Ovary (tissue), 9 donors: ENCODE measurements around the gene LRRC36. TPM values are rescaled to one million over a fixed set of nuclear protein-coding genes. Genes with fewer than 3 reads are reported as not detected.
"Not testable (repeated sequence)": the region's sequence is repeated elsewhere in the genome, so short reads cannot be mapped to it uniquely, and the experiment has no call there.

ENCODE experiments used
- DNase-seq, 5 donors: peaks; one replicate each; pipeline ENCODE4 v3.0.0-alpha.2; 2019 to 2020
- H3K27ac ChIP-seq, 2 donors: fragments of 200-600 bp; one replicate each; pipeline versions ENCODE4 v1.5.1 to v1.8.0; 2019 to 2022
- H3K27me3 ChIP-seq: fragments of 200-600 bp; one replicate; pipeline ENCODE4 v1.8.0; 2022
- H3K36me3 ChIP-seq: fragments of 200-600 bp; sonication (generic); one replicate; pipeline ENCODE4 v1.5.1; 2019
- H3K4me1 ChIP-seq: one replicate; pipeline ENCODE4 v1.8.1; 2013; ENCODE audit warnings: mild to moderate bottlenecking, moderate library complexity; ENCODE audit not compliant: insufficient read depth
- H3K4me3 ChIP-seq: fragments of 200-600 bp; sonication (generic); one replicate; pipeline ENCODE4 v1.5.1; 2017
- H3K9me3 ChIP-seq, 2 donors: fragments of 200-600 bp in 1 of 2; sonication (generic) in 1 of 2; one replicate each; pipeline versions ENCODE4 v1.5.1 to v1.8.1; 2013 to 2019; ENCODE audit warnings: mild to moderate bottlenecking in 1 of 2, moderate library complexity in 1 of 2
- CTCF ChIP-seq, 3 donors: fragments of 450-650 bp in 2 of 3; fragments of 200-600 bp in 1 of 3; IDR thresholded peaks; one replicate each; pipeline versions ENCODE4 v1.5.1 to v1.8.0; 2016 to 2022; ENCODE audit warnings: antibody characterized with exemption in 3 of 3, mild to moderate bottlenecking in 1 of 3
- EP300 ChIP-seq: sonication (generic); formaldehyde crosslinking; IDR thresholded peaks from one replicate; pipeline ENCODE4 v1.6.1; 2017; ENCODE audit warnings: antibody characterized with exemption
- POLR2A ChIP-seq: fragments of 450-650 bp; IDR thresholded peaks from one replicate; pipeline ENCODE4 v1.6.1; 2017; ENCODE audit warnings: antibody characterized with exemption, mild to moderate bottlenecking, moderate library complexity
- WGBS, 3 donors: extraction: QIAGEN DNeasy Blood & Tissue Kit in 1 of 3; methylation state at CpG; one replicate each; pipeline versions ENCODE4 v1.1.5 to v1.1.7; 2013 to 2017; 5-methylcytosine and 5-hydroxymethylcytosine counted together
- intact Hi-C, 4 donors: fragments of 100-400 bp; cut with DNase I; formaldehyde crosslinking; loops; one replicate each; pipeline versions ENCODE4 v1.11.0 to v1.15.1; 2022 to 2023
- polyA plus RNA-seq, 2 donors: library from polyadenylated mRNA; stranded (reverse); fragments of 200-250 nt in 1 of 2; fragments of 350-450 nt in 1 of 2; fragmentation: Illumina TruSeq in 1 of 2; extraction: RNeasy Lipid Tissue Mini Kit (QIAGEN cat#74804) in 1 of 2; gene quantifications; one replicate each; pipeline ENCODE4 v1.2.3, GENCODE V29; 2013 to 2014
- total RNA-seq, 7 donors: library from RNA; depleted of rRNA in 2 of 7; stranded (reverse); fragments of >200 nt in 2 of 7; fragmentation: NEBNext Ultra II Directional in 3 of 7; extraction: Animal tissue kit (Norgen Biotek cat#: 25700) in 3 of 7; gene quantifications; one replicate each; pipeline versions ENCODE4 v1.1.0 to v1.2.4, GENCODE V29; 2016 to 2023
- donor health status: DM: no; HTN: no; CAD: no; lungs with moderate emphysema.
- donor health status: DM: no; HTN: no; CAD: no.
- donor health status: Bipolar disorder and iron deficiency.
- donor health status: DM: yes; HTN: yes; CAD: no.
- donor health status: DM: no; HTN: no; CAD: no.
- donor health status: DM: yes; HTN: yes; CAD: no.

LRRC36 gene
- total and polyA plus RNA-seq, 9 donors, result 0.58 to 2.6 (median 0.96) TPM; not detected in 1

- Histone ChIP-seq H3K36me3 (no peaks in the 10 kb centered on the region), H3K27ac (no peak overlapping the region), H3K27me3 (no peaks in the 10 kb centered on the region), H3K4me1 (no peaks in the 10 kb centered on the region), H3K4me3 (no peak overlapping the region), H3K9me3 (no peaks in the 10 kb centered on the region)
- WGBS, 3 donors, result 80 to 82% (median 81%) methylated on average over 1 of the region's 1 CpG
- no peak for DNase-seq
- TF ChIP-seq EP300 (no peak), POLR2A (no peak), CTCF (IDR thresholded peaks at IDR 0.05) (no peak)
- intact Hi-C loops, result no loop called here
Observed at GRCh38 chr16:67345401-67345800, 18.8 kb downstream of the LRRC36 start.

- Histone ChIP-seq H3K36me3 (no peaks in the 10 kb centered on the region), H3K4me1 (no peaks in the 10 kb centered on the region), H3K9me3 (no peaks in the 10 kb centered on the region), H3K27ac (no peak overlapping the region), H3K27me3 (no peaks in the 10 kb centered on the region), H3K4me3 (no peak overlapping the region)
- TF ChIP-seq CTCF (IDR thresholded peaks at IDR 0.05), result no peak
- no peak for TF ChIP-seq POLR2A
- no peak for TF ChIP-seq EP300
- intact Hi-C loops, result no loop called here
- no peak for DNase-seq
- 89 to 92% (median 90%) methylated on average over 3 of the region's 3 CpGs for WGBS, 3 donors
Observed at GRCh38 chr16:67346341-67346740, 19.7 kb downstream of the LRRC36 start.

DNA sequence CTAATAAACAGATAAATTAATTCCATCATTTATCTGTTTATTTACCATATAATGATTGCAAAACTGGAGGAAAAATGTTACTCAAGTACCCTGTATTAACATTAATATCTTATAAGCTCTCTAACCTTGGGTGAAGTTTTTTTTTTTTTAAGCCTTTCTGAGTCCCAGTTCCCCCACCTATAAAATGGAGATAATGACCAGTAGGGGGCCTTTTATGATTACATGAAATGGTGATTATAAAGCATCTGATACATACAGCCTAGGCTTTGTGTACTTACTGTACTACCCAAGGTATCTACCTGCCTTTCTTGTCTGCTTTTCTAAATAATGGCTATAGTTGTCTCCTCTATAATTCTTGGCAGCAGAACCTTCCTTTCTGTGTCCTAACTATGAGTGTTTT, 22.6 kb downstream of the LRRC36 start:
- Histone ChIP-seq H3K36me3 (no peaks in the 10 kb centered on the region), H3K9me3 (no peaks in the 10 kb centered on the region), H3K27me3 (no peaks in the 10 kb centered on the region), H3K27ac (no peak overlapping the region), H3K4me3 (no peak overlapping the region), H3K4me1 (no peaks in the 10 kb centered on the region)
- TF ChIP-seq POLR2A, result no peak
- no peak for TF ChIP-seq CTCF (IDR thresholded peaks at IDR 0.05)
- TF ChIP-seq EP300, result no peak
- intact Hi-C loops, result no loop called here
- DNase-seq, result no peak

- 93 to 100% (median 98%) methylated on average over 1 of the region's 1 CpG for WGBS, 3 donors
- intact Hi-C loops, result no loop called here
- Histone ChIP-seq H3K27ac (no peak overlapping the region), H3K4me1 (no peaks in the 10 kb centered on the region), H3K9me3 (no peaks in the 10 kb centered on the region), H3K27me3 (no peaks in the 10 kb centered on the region), H3K36me3 (no peaks in the 10 kb centered on the region), H3K4me3 (no peak overlapping the region)
- DNase-seq, result no peak
- TF ChIP-seq CTCF (IDR thresholded peaks at IDR 0.05), result no peak
- no peak for TF ChIP-seq EP300
- no peak for TF ChIP-seq POLR2A
Observed at GRCh38 chr16:67350324-67350723, 23.7 kb downstream of the LRRC36 start.

- H3K4me3 ChIP-seq, H3K4me1 ChIP-seq, H3K36me3 ChIP-seq, intact Hi-C loops, H3K9me3 ChIP-seq, DNase-seq, H3K27ac ChIP-seq, H3K27me3 ChIP-seq: not testable (repeated sequence)
- 96 to 98% (median 96%) methylated on average over 3 of the region's 3 CpGs for WGBS, 3 donors
Observed at GRCh38 chr16:67352463-67352862, 25.8 kb downstream of the LRRC36 start.
